T-helper 1 cell treated with Interleukin-12 subunit alpha and Interleukin-12 subunit beta and Interleukin-4 antibody, amounts not matched to agents 30 μg/mL and 1 μg/mL, for 36 hours (primary cell): ENCODE measurements around the gene TMEM11.

Experiments used
- H3K27ac Mint-ChIP-seq: one replicate; pipeline ENCODE4 v1.8.0; 2021; ENCODE audit warnings: mild to moderate bottlenecking, mixed read lengths
- H3K27me3 Mint-ChIP-seq: one replicate; pipeline ENCODE4 v1.8.0; 2021; ENCODE audit warnings: low read depth, mixed read lengths
- H3K36me3 Mint-ChIP-seq: one replicate; pipeline ENCODE4 v1.8.0; 2021; ENCODE audit warnings: low read depth, mixed read lengths
- H3K4me1 Mint-ChIP-seq: one replicate; pipeline ENCODE4 v1.8.0; 2021; ENCODE audit warnings: low read depth, mixed read lengths
- H3K4me3 Mint-ChIP-seq: one replicate; pipeline ENCODE4 v1.8.0; 2021; ENCODE audit warnings: mild to moderate bottlenecking, moderate library complexity, mixed read lengths
- H3K9me3 Mint-ChIP-seq: one replicate; pipeline ENCODE4 v1.8.0; 2021; ENCODE audit warnings: mixed read lengths

The TMEM11 gene

GRCh38 chr17:21191698-21192097 is 22.3 kb downstream of the TMEM11 start:
- H3K36me3 Mint-ChIP-seq: peaks cover 3% of the 10 kb centered on the region
- no peaks in the 10 kb centered on the region for H3K27me3 Mint-ChIP-seq
- no peak overlapping the region for H3K4me3 Mint-ChIP-seq
- no peaks in the 10 kb centered on the region for H3K9me3 Mint-ChIP-seq
- no peak overlapping the region for H3K27ac Mint-ChIP-seq
- H3K4me1 Mint-ChIP-seq: peaks cover 3% of the 10 kb centered on the region

GRCh38 chr17:21190078-21190477 is 23.9 kb downstream of the TMEM11 start:
- H3K27ac Mint-ChIP-seq: no peak overlapping the region
- no peak overlapping the region for H3K4me3 Mint-ChIP-seq
- no peaks in the 10 kb centered on the region for H3K9me3 Mint-ChIP-seq
- peaks cover 5% of the 10 kb centered on the region for H3K36me3 Mint-ChIP-seq
- no peaks in the 10 kb centered on the region for H3K27me3 Mint-ChIP-seq
- H3K4me1 Mint-ChIP-seq: peaks cover 6% of the 10 kb centered on the region

- peaks cover 10% of the 10 kb centered on the region for H3K36me3 Mint-ChIP-seq
- no peak overlapping the region for H3K27ac Mint-ChIP-seq
- H3K4me3 Mint-ChIP-seq: no peak overlapping the region
- no peaks in the 10 kb centered on the region for H3K9me3 Mint-ChIP-seq
- H3K27me3 Mint-ChIP-seq: no peaks in the 10 kb centered on the region
- H3K4me1 Mint-ChIP-seq: peaks cover 6% of the 10 kb centered on the region
Measured at GRCh38 chr17:21189361-21189760, 24.6 kb downstream of the TMEM11 start.

GRCh38 chr17:21186399-21187187 is 27.4 kb downstream of the TMEM11 start:
- Mint-ChIP-seq H3K36me3 (peaks cover 19% of the 10 kb centered on the region), H3K27me3 (no peaks in the 10 kb centered on the region), H3K9me3 (no peaks in the 10 kb centered on the region), H3K4me1 (peaks cover 3% of the 10 kb centered on the region), H3K4me3 (no peak overlapping the region), H3K27ac (no peak overlapping the region)

- Mint-ChIP-seq H3K9me3 (no peaks in the 10 kb centered on the region), H3K4me3 (no peak overlapping the region), H3K27me3 (no peaks in the 10 kb centered on the region), H3K4me1 (peaks cover 3% of the 10 kb centered on the region), H3K27ac (no peak overlapping the region), H3K36me3 (peaks cover 18% of the 10 kb centered on the region)
Measured at GRCh38 chr17:21185061-21185460, 28.9 kb downstream of the TMEM11 start.

- Mint-ChIP-seq H3K4me3 (no peak overlapping the region), H3K9me3 (no peaks in the 10 kb centered on the region), H3K27me3 (no peaks in the 10 kb centered on the region), H3K27ac (no peak overlapping the region), H3K4me1 (peaks cover 3% of the 10 kb centered on the region), H3K36me3 (peaks cover 18% of the 10 kb centered on the region)
Measured at GRCh38 chr17:21184570-21184969, 29.4 kb downstream of the TMEM11 start.

- Mint-ChIP-seq H3K4me3 (no peak overlapping the region), H3K27me3 (no peaks in the 10 kb centered on the region), H3K36me3 (peaks cover 18% of the 10 kb centered on the region), H3K9me3 (no peaks in the 10 kb centered on the region), H3K4me1 (peaks cover 3% of the 10 kb centered on the region), H3K27ac (no peak overlapping the region)
Measured at GRCh38 chr17:21183468-21183867, 30.5 kb downstream of the TMEM11 start.

GRCh38 chr17:21177854-21178600 is 35.9 kb downstream of the TMEM11 start:
- Mint-ChIP-seq H3K27me3 (no peaks in the 10 kb centered on the region), H3K36me3 (peaks cover 13% of the 10 kb centered on the region)

GRCh38 chr17:21177401-21177800 is 36.6 kb downstream of the TMEM11 start:
- Mint-ChIP-seq H3K4me3 (no peak overlapping the region), H3K36me3 (peaks cover 15% of the 10 kb centered on the region), H3K9me3 (no peaks in the 10 kb centered on the region), H3K27ac (no peak overlapping the region), H3K4me1 (no peaks in the 10 kb centered on the region), H3K27me3 (no peaks in the 10 kb centered on the region)

More at GRCh38 chr17:21177854-21178600, 35.9 kb downstream of the TMEM11 start:
- Mint-ChIP-seq H3K9me3 (no peaks in the 10 kb centered on the region), H3K4me3 (no peak overlapping the region), H3K4me1 (no peaks in the 10 kb centered on the region), H3K27ac (no peak overlapping the region)

GRCh38 chr17:21176773-21177395 is 37.1 kb downstream of the TMEM11 start:
- no peak overlapping the region for H3K27ac Mint-ChIP-seq
- H3K4me1 Mint-ChIP-seq: peaks cover 1% of the 10 kb centered on the region
- peaks cover 13% of the 10 kb centered on the region for H3K36me3 Mint-ChIP-seq
- H3K9me3 Mint-ChIP-seq: no peaks in the 10 kb centered on the region
- no peaks in the 10 kb centered on the region for H3K27me3 Mint-ChIP-seq
- no peak overlapping the region for H3K4me3 Mint-ChIP-seq

- Mint-ChIP-seq H3K4me3 (no peak overlapping the region), H3K9me3 (no peaks in the 10 kb centered on the region), H3K27me3 (no peaks in the 10 kb centered on the region), H3K36me3 (peaks cover 10% of the 10 kb centered on the region), H3K4me1 (peaks cover 13% of the 10 kb centered on the region), H3K27ac (no peak overlapping the region)
Measured at GRCh38 chr17:21174713-21175112, 39.2 kb downstream of the TMEM11 start.

GRCh38 chr17:21174186-21174585 is 39.8 kb downstream of the TMEM11 start:
- Mint-ChIP-seq H3K27me3 (no peaks in the 10 kb centered on the region), H3K36me3 (peaks cover 10% of the 10 kb centered on the region), H3K4me1 (peaks cover 13% of the 10 kb centered on the region), H3K9me3 (no peaks in the 10 kb centered on the region), H3K27ac (no peak overlapping the region), H3K4me3 (no peak overlapping the region)

GRCh38 chr17:21173543-21173942 is 40.4 kb downstream of the TMEM11 start:
- Mint-ChIP-seq H3K4me1 (peaks cover 13% of the 10 kb centered on the region), H3K9me3 (no peaks in the 10 kb centered on the region), H3K27me3 (no peaks in the 10 kb centered on the region), H3K4me3 (no peak overlapping the region), H3K36me3 (peaks cover 10% of the 10 kb centered on the region), H3K27ac (no peak overlapping the region)

- no peak overlapping the region for H3K27ac Mint-ChIP-seq
- no peak overlapping the region for H3K4me3 Mint-ChIP-seq
- no peaks in the 10 kb centered on the region for H3K9me3 Mint-ChIP-seq
- H3K4me1 Mint-ChIP-seq: peaks cover 13% of the 10 kb centered on the region
- no peaks in the 10 kb centered on the region for H3K27me3 Mint-ChIP-seq
- peaks cover 10% of the 10 kb centered on the region for H3K36me3 Mint-ChIP-seq
Measured at GRCh38 chr17:21172846-21173245, 41.1 kb downstream of the TMEM11 start.
